Measurements from ENCODE around the gene CIT. TPM values are rescaled to one million over a fixed set of nuclear protein-coding genes. Genes with fewer than 3 reads are reported as not detected.

CIT gene
- total RNA-seq, 2 donors from 2014 or later = 0.33 to 1.3 TPM

- Histone ChIP-seq H3K4me3 (no peak overlapping the region), H3K27ac (no peak overlapping the region), H3K9me3 (no peaks in the 10 kb centered on the region), H3K36me3 (replicated peaks in 1 of 2; ENCODE audit: insufficient read depth in 1 of 2, low read depth in 2 of 2) (no peaks in the 10 kb centered on the region), H3K4me1 (no peaks in the 10 kb centered on the region), H3K27me3 (no peaks in the 10 kb centered on the region)
- DNase-seq (no peak), ATAC-seq (no peak)
- WGBS, 2 donors = 87 to 94% methylated on average over 3 of the region's 3 CpGs
- no peak for TF ChIP-seq CTCF (IDR thresholded peaks at IDR 0.05)
- no peak for TF ChIP-seq POLR2A (IDR thresholded peaks at IDR 0.05)
- intact Hi-C loops (cut with DNase I) = no loop called here
Measured at GRCh38 chr12:119727600-119728443, 149.3 kb downstream of the CIT start.

GRCh38 chr12:119725523-119725922 is 151.6 kb downstream of the CIT start:
- TF ChIP-seq CTCF (IDR thresholded peaks at IDR 0.05) (no peak), POLR2A (IDR thresholded peaks at IDR 0.05) (no peak)
- no peaks in the 10 kb centered on the region for H3K36me3 ChIP-seq (replicated peaks in 1 of 2; ENCODE audit: insufficient read depth in 1 of 2, low read depth in 2 of 2)
- peak in 1 of 4 donors; percentile 57 for DNase-seq
- WGBS, 2 donors = 70 to 73% methylated on average over 4 of the region's 4 CpGs
- H3K27me3 ChIP-seq = no peaks in the 10 kb centered on the region
- intact Hi-C loops (cut with DNase I) = no loop called here
- no peaks in the 10 kb centered on the region for H3K4me1 ChIP-seq
- no peaks in the 10 kb centered on the region for H3K9me3 ChIP-seq
- no peak overlapping the region for H3K27ac ChIP-seq
- no peak for ATAC-seq
- H3K4me3 ChIP-seq = no peak overlapping the region

GRCh38 chr12:119721306-119721705 is 155.8 kb downstream of the CIT start:
- 94 to 95% methylated on average over 4 of the region's 4 CpGs for WGBS, 2 donors
- intact Hi-C loops (cut with DNase I) = no loop called here
- Histone ChIP-seq H3K27ac (no peak overlapping the region), H3K4me3 (no peak overlapping the region), H3K36me3 (replicated peaks in 1 of 2; ENCODE audit: insufficient read depth in 1 of 2, low read depth in 2 of 2) (no peaks in the 10 kb centered on the region), H3K27me3 (no peaks in the 10 kb centered on the region), H3K4me1 (peaks cover 9% of the 10 kb centered on the region), H3K9me3 (no peaks in the 10 kb centered on the region)
- TF ChIP-seq CTCF (IDR thresholded peaks at IDR 0.05) (no peak), POLR2A (IDR thresholded peaks at IDR 0.05) (no peak)
- ATAC-seq (no peak), DNase-seq (no peak)

GRCh38 chr12:119720349-119720748 is 156.8 kb downstream of the CIT start:
- H3K4me1 ChIP-seq = peaks cover 16% of the 10 kb centered on the region
- H3K27ac ChIP-seq = no peak overlapping the region
- ATAC-seq (no peak), DNase-seq (no peak)
- no peaks in the 10 kb centered on the region for H3K9me3 ChIP-seq
- H3K36me3 ChIP-seq (replicated peaks in 1 of 2; ENCODE audit: insufficient read depth in 1 of 2, low read depth in 2 of 2) = no peaks in the 10 kb centered on the region
- intact Hi-C loops (cut with DNase I) = no loop called here
- no peak overlapping the region for H3K4me3 ChIP-seq
- TF ChIP-seq POLR2A (IDR thresholded peaks at IDR 0.05) (no peak), CTCF (IDR thresholded peaks at IDR 0.05) (no peak)
- no peaks in the 10 kb centered on the region for H3K27me3 ChIP-seq

GRCh38 chr12:119718141-119718540 is 159.0 kb downstream of the CIT start:
- no peak overlapping the region for H3K27ac ChIP-seq
- no peaks in the 10 kb centered on the region for H3K27me3 ChIP-seq
- ATAC-seq = no peak
- intact Hi-C loops (cut with DNase I) = no loop called here
- no peak overlapping the region for H3K4me3 ChIP-seq
- no peaks in the 10 kb centered on the region for H3K9me3 ChIP-seq
- WGBS, 2 donors = 97 to 98% methylated on average over 17 of the region's 17 CpGs
- H3K36me3 ChIP-seq (replicated peaks in 1 of 2; ENCODE audit: insufficient read depth in 1 of 2, low read depth in 2 of 2) = no peaks in the 10 kb centered on the region
- no peak for DNase-seq
- TF ChIP-seq CTCF (IDR thresholded peaks at IDR 0.05) (no peak), POLR2A (IDR thresholded peaks at IDR 0.05) (no peak)
- peaks cover 16% of the 10 kb centered on the region for H3K4me1 ChIP-seq

Measured in body of pancreas (tissue), 4 donors.